ENCODE data around the gene C20orf204.

- TF ChIP-seq CTCF (IDR thresholded peaks at IDR 0.05), result no peak
- TF ChIP-seq POLR2A (IDR thresholded peaks at IDR 0.05), result no peak
- TF ChIP-seq EP300 (IDR thresholded peaks at IDR 0.05; ENCODE audit: low read depth), result no peak
- no peak for TF ChIP-seq POLR2AphosphoS5 (IDR thresholded peaks at IDR 0.05)
These were observed 31.1 kb downstream of the C20orf204 start for GRCh38 chr20:64067005-64067632.

Data from transverse colon (tissue), 4 donors.